ENCODE measurements around the gene PLCB1. TPM values are rescaled to one million over a fixed set of nuclear protein-coding genes. Genes with fewer than 3 reads are reported as not detected.

PLCB1 gene
- total and polyA plus RNA-seq, 2 experiments from 2014 or later, result 6.7 to 20.5 TPM

DNA sequence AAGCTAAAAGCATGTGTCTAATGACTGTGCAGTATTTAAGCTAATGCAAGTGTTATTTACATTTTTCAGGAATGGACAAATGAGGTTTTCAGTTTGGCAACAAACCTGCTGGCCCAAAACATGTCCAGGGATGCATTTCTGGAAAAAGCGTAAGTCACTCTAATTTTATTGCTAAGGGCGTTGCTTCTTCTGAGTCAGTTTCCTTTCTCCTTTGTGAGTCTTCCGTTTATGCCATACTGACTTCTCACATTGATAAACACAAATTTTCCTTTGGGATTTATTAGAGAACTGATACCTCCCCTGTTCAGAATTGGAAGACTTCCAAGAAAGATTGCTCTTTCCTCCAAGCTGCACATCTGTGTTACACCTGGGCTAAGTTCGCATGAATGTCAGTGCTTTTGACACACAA, 514.0 kb downstream of the PLCB1 start:
- no peaks in the 10 kb centered on the region for H3K9me3 ChIP-seq (ENCODE audit: low read depth)
- H3K36me3 ChIP-seq (replicated peaks; ENCODE audit: insufficient read depth, low read depth), result no peaks in the 10 kb centered on the region
- no peaks in the 10 kb centered on the region for H3K4me1 ChIP-seq (ENCODE audit: insufficient read depth)
- H4K20me1 ChIP-seq (ENCODE audit: insufficient read depth, poor library complexity, severe bottlenecking), result no peaks in the 10 kb centered on the region
- H3K4me3 ChIP-seq, result no peak overlapping the region
- peak overlapping the region; percentile 10 for H3K4me2 ChIP-seq
- TF ChIP-seq EZH2phosphoT487 (IDR thresholded peaks at IDR 0.05; ENCODE audit: low read depth, severe bottlenecking, unreplicated experiment) (no peak), EZH2 (IDR thresholded peaks at IDR 0.05; ENCODE audit: borderline replicate concordance) (no peak)
- TF ChIP-seq, protein P1, sequence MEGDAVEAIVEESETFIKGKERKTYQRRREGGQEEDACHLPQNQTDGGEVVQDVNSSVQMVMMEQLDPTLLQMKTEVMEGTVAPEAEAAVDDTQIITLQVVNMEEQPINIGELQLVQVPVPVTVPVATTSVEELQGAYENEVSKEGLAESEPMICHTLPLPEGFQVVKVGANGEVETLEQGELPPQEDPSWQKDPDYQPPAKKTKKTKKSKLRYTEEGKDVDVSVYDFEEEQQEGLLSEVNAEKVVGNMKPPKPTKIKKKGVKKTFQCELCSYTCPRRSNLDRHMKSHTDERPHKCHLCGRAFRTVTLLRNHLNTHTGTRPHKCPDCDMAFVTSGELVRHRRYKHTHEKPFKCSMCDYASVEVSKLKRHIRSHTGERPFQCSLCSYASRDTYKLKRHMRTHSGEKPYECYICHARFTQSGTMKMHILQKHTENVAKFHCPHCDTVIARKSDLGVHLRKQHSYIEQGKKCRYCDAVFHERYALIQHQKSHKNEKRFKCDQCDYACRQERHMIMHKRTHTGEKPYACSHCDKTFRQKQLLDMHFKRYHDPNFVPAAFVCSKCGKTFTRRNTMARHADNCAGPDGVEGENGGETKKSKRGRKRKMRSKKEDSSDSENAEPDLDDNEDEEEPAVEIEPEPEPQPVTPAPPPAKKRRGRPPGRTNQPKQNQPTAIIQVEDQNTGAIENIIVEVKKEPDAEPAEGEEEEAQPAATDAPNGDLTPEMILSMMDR (IDR thresholded peaks at IDR 0.05; ENCODE audit: poor library complexity), result no peak
- 68% methylated on average over 4 of the region's 4 CpGs for WGBS (ENCODE audit: low lambda C conversion rate, missing lambda C conversion rate)
- DNase-seq (ENCODE audit: low spot score), result no peak
- peak overlapping the region; percentile 46 for H3K27ac ChIP-seq
- no peak overlapping the region for H2AFZ ChIP-seq
- no peaks in the 10 kb centered on the region for H3K79me2 ChIP-seq
- H3K9me2 ChIP-seq (replicated peaks; ENCODE audit: insufficient read depth), result no peaks in the 10 kb centered on the region
- no peaks in the 10 kb centered on the region for H3K27me3 ChIP-seq

DNA sequence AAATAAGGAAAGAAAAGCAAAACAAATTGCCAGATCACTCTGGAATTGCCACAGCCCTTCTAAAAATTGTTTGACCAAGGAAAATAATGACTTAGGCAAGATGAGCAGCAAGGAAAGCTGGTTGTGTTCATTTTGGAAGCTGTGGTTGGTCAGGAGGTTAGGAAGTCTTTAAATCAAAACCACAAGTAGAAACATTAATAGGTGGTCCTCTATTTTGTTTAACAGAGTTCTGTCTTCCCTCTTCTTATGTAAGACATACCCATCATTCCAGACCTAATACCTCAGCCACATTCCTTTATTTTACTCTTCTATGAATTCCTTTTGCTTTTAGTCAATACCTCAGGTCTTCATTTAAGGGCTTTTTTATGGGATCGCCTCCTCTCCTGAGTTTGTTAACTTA, 514.6 kb downstream of the PLCB1 start:
- H3K4me2 ChIP-seq, result no peak overlapping the region
- no peaks in the 10 kb centered on the region for H3K36me3 ChIP-seq (replicated peaks; ENCODE audit: insufficient read depth, low read depth)
- H3K79me2 ChIP-seq, result no peaks in the 10 kb centered on the region
- H2AFZ ChIP-seq, result no peak overlapping the region
- H4K20me1 ChIP-seq (ENCODE audit: insufficient read depth, poor library complexity, severe bottlenecking), result no peaks in the 10 kb centered on the region
- H3K9me3 ChIP-seq (ENCODE audit: low read depth), result no peaks in the 10 kb centered on the region
- no peaks in the 10 kb centered on the region for H3K27me3 ChIP-seq
- no peaks in the 10 kb centered on the region for H3K4me1 ChIP-seq (ENCODE audit: insufficient read depth)
- no peaks in the 10 kb centered on the region for H3K9me2 ChIP-seq (replicated peaks; ENCODE audit: insufficient read depth)
- no peak overlapping the region for H3K4me3 ChIP-seq
- H3K27ac ChIP-seq, result peak overlapping the region; percentile 46
- no peak for DNase-seq (ENCODE audit: low spot score)
- no peak for TF ChIP-seq EZH2phosphoT487 (IDR thresholded peaks at IDR 0.05; ENCODE audit: low read depth, severe bottlenecking, unreplicated experiment)
- TF ChIP-seq, protein P1 (IDR thresholded peaks at IDR 0.05; ENCODE audit: poor library complexity), result no peak
- no peak for TF ChIP-seq EZH2 (IDR thresholded peaks at IDR 0.05; ENCODE audit: borderline replicate concordance)
- 86% methylated on average over 1 of the region's 1 CpG for WGBS (ENCODE audit: low lambda C conversion rate, missing lambda C conversion rate)

DNA sequence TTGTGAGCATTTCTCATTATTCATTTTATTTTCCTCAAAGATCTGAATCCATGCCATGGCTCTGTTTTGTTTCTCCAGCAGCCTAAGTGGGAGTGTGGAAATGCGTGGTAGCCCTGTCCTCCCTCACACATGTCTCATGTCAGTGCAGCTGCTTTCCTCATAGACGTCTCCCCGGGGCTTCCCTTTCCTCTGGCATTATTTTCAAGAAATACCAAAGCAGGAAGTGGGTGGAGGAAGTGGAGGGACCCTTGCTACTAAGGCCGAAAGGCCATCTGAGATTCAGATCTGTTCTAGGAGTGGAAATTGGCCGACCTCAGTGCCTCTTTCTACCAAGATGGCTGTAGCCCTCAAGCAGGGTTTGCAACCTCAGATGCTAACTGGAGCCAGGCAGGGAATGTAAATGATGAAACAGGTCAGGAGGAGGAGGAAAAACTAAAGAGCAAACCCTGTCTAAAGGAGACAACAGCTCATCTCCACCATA, 515.9 kb downstream of the PLCB1 start:
- Histone ChIP-seq H3K79me2 (no peaks in the 10 kb centered on the region), H3K9me3 (ENCODE audit: low read depth) (no peaks in the 10 kb centered on the region), H3K4me3 (no peak overlapping the region), H3K27ac (peak overlapping the region; percentile 5), H3K36me3 (replicated peaks; ENCODE audit: insufficient read depth, low read depth) (no peaks in the 10 kb centered on the region), H3K9me2 (replicated peaks; ENCODE audit: insufficient read depth) (no peaks in the 10 kb centered on the region), H4K20me1 (ENCODE audit: insufficient read depth, poor library complexity, severe bottlenecking) (no peaks in the 10 kb centered on the region), H3K4me1 (ENCODE audit: insufficient read depth) (no peaks in the 10 kb centered on the region), H2AFZ (no peak overlapping the region), H3K27me3 (no peaks in the 10 kb centered on the region), H3K4me2 (no peak overlapping the region)
- DNase-seq (ENCODE audit: low spot score), result no peak
- TF ChIP-seq EZH2phosphoT487 (IDR thresholded peaks at IDR 0.05; ENCODE audit: low read depth, severe bottlenecking, unreplicated experiment), result no peak
- TF ChIP-seq EZH2 (IDR thresholded peaks at IDR 0.05; ENCODE audit: borderline replicate concordance), result no peak
- TF ChIP-seq, protein P1 (IDR thresholded peaks at IDR 0.05; ENCODE audit: poor library complexity), result no peak
- WGBS (ENCODE audit: low lambda C conversion rate, missing lambda C conversion rate), result 80% methylated on average over 5 of the region's 5 CpGs

DNA sequence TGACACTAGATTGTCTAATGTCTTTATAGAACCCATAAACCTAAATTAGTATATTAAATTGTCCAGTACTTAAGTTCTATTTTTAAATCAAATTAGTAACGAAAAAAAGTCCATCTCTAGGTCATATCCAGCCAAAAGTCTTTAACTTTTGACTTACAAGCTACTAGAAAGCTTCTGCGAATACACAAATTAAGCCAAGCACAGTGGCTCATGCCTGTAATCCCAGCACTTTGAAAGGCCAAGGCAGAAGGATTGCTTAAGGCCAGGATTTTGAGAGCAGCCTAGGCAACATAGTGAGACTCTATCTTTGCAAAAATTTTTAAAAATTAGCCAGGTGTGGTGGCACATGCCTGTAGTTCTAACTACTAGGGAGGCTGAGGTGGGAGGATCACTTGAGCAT, 516.4 kb downstream of the PLCB1 start:
- no peak overlapping the region for H2AFZ ChIP-seq
- H3K4me2 ChIP-seq, result no peak overlapping the region
- H3K36me3 ChIP-seq (replicated peaks; ENCODE audit: insufficient read depth, low read depth), result no peaks in the 10 kb centered on the region
- WGBS (ENCODE audit: low lambda C conversion rate, missing lambda C conversion rate), result 95% methylated on average over 2 of the region's 2 CpGs
- no peaks in the 10 kb centered on the region for H3K4me1 ChIP-seq (ENCODE audit: insufficient read depth)
- H3K9me2 ChIP-seq (replicated peaks; ENCODE audit: insufficient read depth), result no peaks in the 10 kb centered on the region
- H3K27me3 ChIP-seq, result no peaks in the 10 kb centered on the region
- no peak for DNase-seq (ENCODE audit: low spot score)
- H3K27ac ChIP-seq, result no peak overlapping the region
- H4K20me1 ChIP-seq (ENCODE audit: insufficient read depth, poor library complexity, severe bottlenecking), result no peaks in the 10 kb centered on the region
- no peak overlapping the region for H3K4me3 ChIP-seq
- no peaks in the 10 kb centered on the region for H3K79me2 ChIP-seq
- TF ChIP-seq, protein P1 (IDR thresholded peaks at IDR 0.05; ENCODE audit: poor library complexity), result no peak
- TF ChIP-seq EZH2phosphoT487 (IDR thresholded peaks at IDR 0.05; ENCODE audit: low read depth, severe bottlenecking, unreplicated experiment) (no peak), EZH2 (IDR thresholded peaks at IDR 0.05; ENCODE audit: borderline replicate concordance) (no peak)
- no peaks in the 10 kb centered on the region for H3K9me3 ChIP-seq (ENCODE audit: low read depth)

Data from hepatocyte (in vitro differentiated cells).